Medulla oblongata (tissue), 1 donor: Measurements from ENCODE around the gene GPR37.

Source experiments
- DNase-seq: peaks from one replicate; pipeline ENCODE4 v3.0.0-alpha.2; 2015; ENCODE audit errors: extremely low spot score

The GPR37 gene

GRCh38 chr7:124724507-124725192, 40.9 kb downstream of the GPR37 start:
- peak; percentile 92 for DNase-seq

DNA sequence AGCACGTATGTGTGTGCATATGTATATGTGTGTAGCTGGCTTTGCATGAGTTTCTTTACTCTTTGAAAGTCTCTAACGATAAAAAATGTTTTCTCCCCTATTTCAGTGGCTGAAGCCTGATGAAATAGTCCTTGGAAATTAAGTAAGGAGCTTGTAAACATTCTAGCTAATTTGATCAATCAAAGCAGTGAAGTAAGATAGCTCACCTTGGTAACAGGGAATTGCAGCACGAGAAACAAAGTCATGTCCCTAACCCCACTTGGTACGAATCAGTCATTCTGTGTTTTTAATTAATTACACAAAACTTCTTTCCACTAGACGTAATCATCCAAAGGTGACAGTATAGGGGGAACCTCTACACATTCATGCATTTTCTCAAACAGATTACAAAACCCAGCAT, 41.5 kb downstream of the GPR37 start:
- no peak for DNase-seq

- DNase-seq, result no peak
Observed at GRCh38 chr7:124723012-124723411, 42.6 kb downstream of the GPR37 start.

DNA sequence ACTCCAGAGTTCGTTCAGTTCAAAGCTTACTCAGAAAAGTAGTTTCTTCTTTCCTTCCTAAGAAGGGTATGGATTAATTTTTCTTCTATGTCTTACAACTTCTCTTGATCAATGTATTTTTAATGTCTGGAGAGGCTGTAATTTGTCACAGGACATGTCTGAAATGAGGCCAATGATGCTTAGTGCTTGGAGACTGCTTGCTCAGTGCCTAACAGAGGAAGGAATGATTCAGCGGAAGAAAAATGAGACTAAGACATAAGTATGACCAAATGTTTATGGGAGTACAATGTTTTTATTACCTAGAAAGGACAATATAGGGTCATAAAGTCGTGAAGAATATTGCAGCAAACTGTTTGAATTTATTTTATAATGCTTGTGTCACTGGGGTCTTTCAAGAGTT, 43.3 kb downstream of the GPR37 start:
- no peak for DNase-seq

DNA sequence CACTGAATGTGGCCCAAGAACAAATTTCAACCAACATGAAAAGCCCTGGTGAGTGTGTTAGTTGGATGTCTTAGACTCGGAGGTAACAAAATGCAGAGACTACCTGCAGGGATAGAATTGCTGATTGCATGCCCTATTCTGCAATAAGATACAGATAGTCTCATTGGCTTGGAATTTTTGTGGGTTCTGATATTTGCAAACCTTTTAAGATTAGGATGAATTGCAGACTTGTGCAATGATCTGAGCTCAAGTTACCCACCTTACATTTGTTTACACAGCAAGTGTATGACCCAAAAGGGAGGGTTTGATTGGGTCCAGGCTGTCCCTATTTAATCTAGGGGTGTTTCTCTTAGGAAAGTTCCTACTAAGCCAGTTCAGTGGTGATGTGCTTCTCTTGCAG, 45.4 kb downstream of the GPR37 start:
- DNase-seq, result no peak

- DNase-seq, result no peak
Observed at GRCh38 chr7:124718032-124718766, 47.4 kb downstream of the GPR37 start.

- DNase-seq, result no peak
Observed at GRCh38 chr7:124716894-124717293, 48.7 kb downstream of the GPR37 start.

GRCh38 chr7:124713086-124713485, 52.5 kb downstream of the GPR37 start:
- no peak for DNase-seq

DNA sequence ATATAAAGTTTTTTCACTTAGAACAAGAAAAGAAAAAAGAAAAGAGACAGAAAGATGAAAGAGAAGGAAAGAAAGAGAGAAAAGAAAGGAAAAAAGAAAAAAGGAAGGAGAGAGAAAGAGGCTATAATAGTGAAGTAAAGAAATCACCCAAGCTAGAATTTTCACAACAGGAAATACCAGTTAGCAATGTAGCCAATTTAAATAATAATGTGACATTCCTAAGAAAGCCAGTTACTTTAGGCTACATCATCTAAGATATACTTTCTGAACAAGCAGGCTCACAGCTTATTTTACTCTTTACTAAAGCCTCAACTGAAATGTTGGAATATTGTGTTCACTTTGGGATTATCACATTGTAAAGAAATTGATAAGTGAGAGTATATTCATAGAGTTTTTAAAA, 53.6 kb downstream of the GPR37 start:
- DNase-seq, result no peak

- DNase-seq, result no peak
Observed at GRCh38 chr7:124702385-124702784, 63.2 kb downstream of the GPR37 start.

GRCh38 chr7:124701955-124702354, 63.6 kb downstream of the GPR37 start:
- DNase-seq, result peak; percentile 64

DNA sequence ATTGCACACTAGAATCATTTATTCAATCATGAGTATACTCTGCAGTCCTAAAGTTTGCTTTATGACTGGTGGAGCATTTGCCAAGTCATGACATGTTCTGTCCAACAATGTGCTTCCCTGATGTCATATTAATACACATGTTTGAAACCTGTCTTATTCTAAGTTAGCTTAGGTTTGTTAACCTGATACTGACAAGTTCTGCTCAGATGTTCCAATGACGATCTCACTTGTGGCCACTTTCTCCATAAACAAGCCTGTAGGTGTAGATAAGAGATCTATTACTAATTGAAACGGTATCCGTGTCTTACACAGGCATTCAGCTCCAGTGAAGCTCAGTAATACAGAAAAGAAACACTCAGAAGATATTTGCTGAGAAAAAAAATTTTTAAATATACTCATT, 64.9 kb downstream of the GPR37 start:
- DNase-seq, result no peak

DNA sequence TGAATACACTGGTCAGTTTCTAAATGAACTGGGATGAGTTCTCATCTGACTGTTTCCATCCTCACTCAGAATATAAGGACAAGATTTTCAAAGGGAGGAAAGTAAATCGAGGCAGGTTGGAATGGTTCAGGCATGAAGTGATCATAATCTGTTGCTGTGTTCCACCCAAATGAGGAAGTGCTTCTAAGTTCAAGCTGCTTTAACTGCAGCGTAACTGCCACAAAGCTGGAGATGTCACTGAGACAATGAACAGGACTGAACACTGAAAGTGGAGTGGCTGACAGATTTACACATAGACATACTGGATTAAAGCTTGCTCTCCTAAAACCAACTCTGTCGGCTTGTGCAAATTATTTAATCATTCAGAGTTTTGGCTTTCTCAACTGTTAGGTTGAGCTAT, 66.6 kb downstream of the GPR37 start:
- no peak for DNase-seq

DNA sequence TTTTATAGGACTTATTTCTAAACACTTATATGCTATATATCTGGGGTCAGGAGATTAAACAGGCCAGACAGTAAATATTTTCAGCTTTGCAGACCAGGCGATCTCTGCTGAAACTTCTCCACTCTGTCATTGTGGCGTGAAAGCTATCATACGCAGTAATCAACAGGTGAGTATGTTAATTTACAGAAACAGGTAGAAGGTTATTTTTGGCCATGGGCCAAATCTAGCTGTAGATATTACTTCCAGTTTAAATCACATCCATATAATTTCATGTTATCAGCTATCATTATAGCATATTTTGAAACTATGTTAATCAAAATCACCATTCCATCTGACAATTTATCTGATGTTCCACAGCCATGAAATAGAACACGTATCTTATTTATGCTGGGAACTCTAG, 67.8 kb downstream of the GPR37 start:
- no peak for DNase-seq
